Endometrium (tissue), 2 donors: Measurements from ENCODE around the gene BCAP29.

Experiments used
- FAIRE-seq: peaks from 2 replicates; lab custom pipeline; 2012; peaks lifted over from hg19 to GRCh38; lab: Jason Lieb, UNC
- donor health status: control.
- donor health status: control.

The BCAP29 gene

DNA sequence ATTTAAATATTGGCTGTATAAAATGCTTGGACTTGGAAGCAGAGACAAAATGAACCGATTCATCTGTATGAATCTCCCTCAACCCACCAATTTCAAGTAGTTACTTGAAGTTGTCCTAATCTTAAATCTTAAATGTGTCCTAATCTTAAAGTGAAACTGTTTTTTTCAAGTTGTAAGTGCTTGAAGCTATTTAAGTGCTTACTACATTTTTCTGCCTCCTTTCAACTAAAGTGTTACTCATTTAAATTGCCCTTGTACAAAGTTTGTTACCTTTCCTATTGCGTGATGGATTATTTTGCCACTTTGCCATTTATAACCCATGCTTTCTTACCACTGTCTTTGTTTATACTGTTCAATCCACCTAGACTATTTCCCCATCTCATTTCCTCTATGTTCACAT is 2.8 kb downstream of the BCAP29 start:
- FAIRE-seq = no peak

- no peak for FAIRE-seq
Measured at GRCh38 chr7:107584716-107585115, 4.7 kb downstream of the BCAP29 start.

- FAIRE-seq = no peak
Measured at GRCh38 chr7:107588529-107589130, 8.6 kb downstream of the BCAP29 start.

- FAIRE-seq = peak; percentile 43
Measured at GRCh38 chr7:107591421-107591820, 11.4 kb downstream of the BCAP29 start.

- FAIRE-seq = no peak
Measured at GRCh38 chr7:107592361-107593024, 12.4 kb downstream of the BCAP29 start.

- FAIRE-seq = no peak
Measured at GRCh38 chr7:107593025-107593410, 13.0 kb downstream of the BCAP29 start.

- FAIRE-seq = no peak
Measured at GRCh38 chr7:107594961-107595737, 15.1 kb downstream of the BCAP29 start.

DNA sequence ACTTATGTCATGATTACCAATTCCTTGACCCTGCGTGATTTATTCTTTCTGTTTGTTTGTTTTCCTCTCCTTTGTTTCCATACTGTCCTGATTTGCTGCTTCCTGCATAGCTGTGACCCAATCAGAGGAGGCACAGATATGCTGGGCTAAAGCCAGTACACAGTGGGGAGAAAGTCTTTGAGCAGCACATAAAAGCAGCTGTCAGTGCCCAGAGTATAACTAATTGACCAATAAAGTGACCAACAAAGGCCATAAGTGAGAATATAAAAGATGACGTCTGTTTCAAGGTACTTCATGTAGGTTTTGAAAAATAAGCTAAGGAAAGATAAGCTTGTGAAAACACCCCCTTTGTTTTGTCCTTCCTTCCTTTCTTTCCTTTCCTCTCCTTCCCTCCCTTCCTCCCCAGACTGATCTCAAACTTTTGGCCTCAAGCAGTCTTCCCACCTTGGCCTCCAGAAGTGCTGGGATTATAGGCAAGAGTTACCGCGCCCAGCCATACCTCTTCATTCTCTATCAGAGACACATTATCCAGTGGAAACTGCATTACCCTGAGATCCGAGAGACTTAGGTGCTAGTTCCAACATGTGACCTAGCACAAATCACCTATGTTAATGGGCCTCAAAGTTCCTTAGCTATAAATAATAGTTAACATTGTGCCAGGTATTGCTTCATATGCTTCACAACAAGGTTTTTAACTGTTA is 17.0 kb downstream of the BCAP29 start:
- FAIRE-seq = no peak

DNA sequence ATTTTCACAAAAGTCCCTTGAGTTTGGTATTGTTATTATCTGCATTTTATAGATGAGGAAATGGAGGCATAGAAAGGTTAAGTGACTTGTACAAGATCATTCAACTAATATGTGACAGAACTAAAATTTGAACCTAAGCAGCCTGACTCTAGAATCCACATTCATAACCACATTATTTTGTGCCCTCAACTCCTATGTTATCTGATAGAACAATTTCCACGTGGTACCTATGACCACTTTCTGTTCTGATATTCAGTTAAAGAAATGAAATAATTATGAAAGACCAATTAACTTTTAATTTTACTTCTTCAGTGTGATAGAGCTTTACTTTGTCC is 17.5 kb downstream of the BCAP29 start:
- peak; percentile 12 for FAIRE-seq

GRCh38 chr7:107597953-107598352 is 17.9 kb downstream of the BCAP29 start:
- FAIRE-seq = no peak

- no peak for FAIRE-seq
Measured at GRCh38 chr7:107599262-107599661, 19.2 kb downstream of the BCAP29 start.

- FAIRE-seq = no peak
Measured at GRCh38 chr7:107600816-107601215, 20.8 kb downstream of the BCAP29 start.

DNA sequence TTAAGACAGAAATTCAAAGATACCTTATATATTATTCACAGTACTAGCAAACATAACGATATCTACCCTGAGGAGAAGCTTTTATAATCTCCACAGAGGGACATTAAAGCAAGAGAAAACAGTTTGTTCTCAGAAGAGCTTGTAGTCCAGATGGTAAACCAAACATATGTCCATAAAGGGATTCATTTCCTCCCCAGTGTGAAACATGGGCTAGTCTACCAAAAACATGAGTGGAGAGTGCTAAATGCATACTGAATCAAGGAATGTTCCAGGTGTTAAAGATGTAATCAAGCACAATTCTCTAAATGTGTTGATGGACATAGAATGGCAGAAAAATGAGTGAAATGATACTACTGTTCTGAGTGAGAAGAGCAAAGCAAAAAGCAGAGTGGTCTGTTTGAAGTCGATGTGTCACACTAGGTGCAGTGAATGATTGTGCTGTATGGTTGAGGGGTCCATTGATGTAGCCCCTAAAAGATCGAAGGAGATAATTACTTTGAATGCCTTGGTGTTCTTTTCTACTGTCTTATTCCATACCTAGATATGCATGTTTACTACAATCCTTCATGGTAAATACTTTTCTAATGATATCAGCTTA is 25.3 kb downstream of the BCAP29 start:
- FAIRE-seq = no peak

DNA sequence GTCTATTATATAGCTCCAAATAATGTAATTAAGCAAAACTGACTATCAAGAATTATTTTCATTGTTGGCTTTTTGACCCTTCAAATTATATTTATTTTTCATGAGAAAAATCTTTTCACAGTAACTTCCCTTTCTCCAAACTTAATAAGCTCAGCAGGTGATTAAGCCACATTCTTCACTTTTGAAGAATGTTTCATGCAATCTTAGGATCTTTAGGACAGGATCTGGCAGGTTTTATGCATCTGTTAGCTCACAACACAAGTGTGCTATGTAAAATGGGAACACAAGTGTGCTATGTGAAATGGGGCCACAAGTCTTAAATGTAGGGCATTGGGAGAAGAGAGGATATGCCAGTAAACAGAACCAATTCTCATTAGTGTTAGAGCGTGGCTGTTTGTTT is 26.3 kb downstream of the BCAP29 start:
- FAIRE-seq = no peak

DNA sequence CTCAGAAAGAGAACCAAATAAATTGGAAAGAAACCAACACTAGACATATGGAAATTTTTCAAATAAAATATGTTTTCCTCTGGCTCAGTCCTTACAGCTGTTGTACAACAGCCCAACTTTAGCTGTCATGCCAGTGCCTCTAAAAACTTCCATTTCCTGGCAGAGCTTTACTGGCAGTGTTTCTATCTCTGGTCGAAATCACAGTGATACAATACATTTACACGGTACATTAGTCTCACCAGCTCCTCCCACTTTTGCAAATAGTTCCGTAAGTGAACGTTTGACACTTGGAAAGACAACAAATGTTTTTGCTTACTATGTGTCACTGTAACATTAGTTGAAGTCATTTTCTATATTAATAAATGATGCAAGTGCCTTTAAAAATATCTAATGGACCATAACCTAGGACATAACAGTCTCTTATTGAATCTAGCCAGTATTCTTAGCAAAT is 29.8 kb downstream of the BCAP29 start:
- no peak for FAIRE-seq

DNA sequence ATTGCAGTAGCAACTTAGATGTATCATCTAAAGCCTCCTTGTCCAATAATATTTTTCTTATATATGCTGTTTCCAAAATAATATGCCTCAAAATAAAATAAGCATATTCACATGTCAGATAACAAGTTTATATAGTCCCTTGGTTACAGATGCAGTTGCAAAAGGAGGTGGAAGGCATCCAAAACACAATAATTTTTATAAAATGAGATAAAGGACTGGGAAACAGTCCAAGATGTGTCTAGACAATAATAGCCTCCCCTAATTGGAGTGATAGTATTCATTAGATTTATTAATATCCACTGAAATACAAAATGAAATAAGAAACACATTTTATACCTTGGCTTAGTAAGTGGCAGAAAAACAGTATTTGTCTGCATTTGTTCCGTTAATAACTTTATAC is 30.3 kb downstream of the BCAP29 start:
- FAIRE-seq = no peak

DNA sequence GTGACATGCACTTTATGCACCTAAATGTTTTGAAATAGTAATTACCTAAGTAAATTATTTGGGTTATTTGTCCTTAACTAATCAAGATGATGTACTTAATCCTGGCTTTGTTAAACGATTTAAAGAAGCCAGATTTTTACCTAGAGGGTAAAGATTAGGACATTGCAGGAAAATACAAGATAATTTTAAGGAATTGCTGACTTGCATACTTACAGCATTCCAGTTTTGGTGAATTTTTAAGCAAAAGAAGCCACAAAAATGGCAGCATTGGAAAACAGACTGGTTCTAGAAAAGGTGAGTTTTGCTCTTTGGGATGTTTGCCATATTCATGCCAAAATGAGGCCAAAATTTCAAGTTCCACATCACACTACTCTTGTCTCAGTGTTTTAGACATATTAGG is 33.4 kb downstream of the BCAP29 start:
- FAIRE-seq = no peak

DNA sequence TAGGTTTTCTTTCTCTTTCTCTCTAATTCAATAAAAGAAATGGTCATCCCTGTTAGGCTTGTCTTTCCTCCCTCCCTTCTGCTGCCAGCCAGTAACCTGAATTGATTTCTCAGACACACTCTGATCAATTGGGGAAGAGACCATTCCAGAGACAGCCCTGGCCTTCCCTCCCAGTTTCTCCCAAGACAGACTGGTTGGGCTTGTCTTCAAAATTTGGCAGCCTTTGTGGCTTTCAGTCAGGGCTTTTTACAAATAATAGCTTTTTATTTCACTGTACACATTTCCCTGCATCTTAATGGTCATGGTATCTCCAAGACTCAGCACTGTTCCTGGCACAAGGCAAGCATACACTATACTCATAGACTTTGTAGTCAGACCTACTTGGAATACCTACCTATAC is 33.9 kb downstream of the BCAP29 start:
- no peak for FAIRE-seq

- FAIRE-seq = no peak
Measured at GRCh38 chr7:107614425-107614824, 34.4 kb downstream of the BCAP29 start.

GRCh38 chr7:107615910-107616680 is 36.0 kb downstream of the BCAP29 start:
- FAIRE-seq = no peak

GRCh38 chr7:107622429-107622828 is 42.4 kb downstream of the BCAP29 start:
- no peak for FAIRE-seq

DNA sequence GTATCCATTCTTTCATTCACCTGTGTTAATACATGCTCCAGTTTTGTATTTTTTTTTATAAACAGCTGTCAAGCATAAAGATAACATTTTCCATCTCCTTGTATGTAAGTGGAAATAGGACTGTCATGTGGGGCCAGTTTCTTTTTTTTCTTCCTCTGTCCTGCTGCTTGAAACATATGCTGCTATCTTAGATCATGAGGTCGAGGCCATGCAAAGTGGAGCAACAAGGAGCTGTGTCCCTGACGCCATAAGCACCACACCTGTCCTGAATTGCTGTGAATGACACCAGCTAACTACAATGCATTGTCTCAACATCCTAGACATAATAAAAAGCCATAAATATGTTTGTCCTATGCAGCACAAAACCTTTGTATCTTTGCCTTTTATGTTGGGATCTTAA is 42.8 kb downstream of the BCAP29 start:
- no peak for FAIRE-seq
